ENCODE data around the gene ARHGAP28. TPM values are rescaled to one million over a fixed set of nuclear protein-coding genes. Genes with fewer than 3 reads are reported as not detected.

ARHGAP28 gene
- total RNA-seq, 4 donors from 2014 or later, result 1.1 to 26.3 (median 2.6) TPM

DNA sequence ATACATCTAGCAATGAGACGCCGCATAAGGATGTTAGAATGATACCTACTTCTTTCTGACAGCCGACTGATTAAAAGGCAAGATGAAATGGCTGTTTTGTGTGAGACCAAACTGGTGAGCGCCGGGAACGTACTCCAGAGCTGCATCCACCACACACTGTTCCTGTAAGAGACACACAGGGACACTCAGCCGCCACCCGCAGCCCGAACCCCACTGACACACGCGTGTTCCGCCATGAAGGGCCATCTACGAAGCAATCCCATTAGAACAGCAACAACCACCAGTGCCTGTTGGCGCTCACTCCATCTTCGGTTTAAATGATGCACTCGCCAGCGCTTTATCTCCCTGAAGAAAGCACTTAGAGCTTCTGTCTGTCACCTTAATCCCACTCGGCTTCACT lies 225.8 kb downstream of the ARHGAP28 start:
- no peak for DNase-seq
- intact Hi-C loops (cut with DNase I; ENCODE audit: low total_unique reads) (no loop called here), in situ Hi-C loops (cut with MboI; ENCODE audit: low pct_ligation_motif_present in 1 of 4, low pct_unique_long_range_greater_than_20kb in 1 of 4, low sequenced_read_pairs in 3 of 4) (no loop called here)
- no peaks in the 10 kb centered on the region for H3K36me3 ChIP-seq
- peaks cover 0 to 12% (median 7%) of the 10 kb centered on the region in 4 donors for H3K4me1 ChIP-seq
- no peak overlapping the region for H3K27ac ChIP-seq
- H3K4me3 ChIP-seq, result no peak overlapping the region
- TF ChIP-seq POLR2A (IDR thresholded peaks at IDR 0.05) (no peak), EP300 (IDR thresholded peaks at IDR 0.05; ENCODE audit: low read depth) (no peak), POLR2AphosphoS5 (IDR thresholded peaks at IDR 0.05) (no peak)
- TF ChIP-seq, protein P1, sequence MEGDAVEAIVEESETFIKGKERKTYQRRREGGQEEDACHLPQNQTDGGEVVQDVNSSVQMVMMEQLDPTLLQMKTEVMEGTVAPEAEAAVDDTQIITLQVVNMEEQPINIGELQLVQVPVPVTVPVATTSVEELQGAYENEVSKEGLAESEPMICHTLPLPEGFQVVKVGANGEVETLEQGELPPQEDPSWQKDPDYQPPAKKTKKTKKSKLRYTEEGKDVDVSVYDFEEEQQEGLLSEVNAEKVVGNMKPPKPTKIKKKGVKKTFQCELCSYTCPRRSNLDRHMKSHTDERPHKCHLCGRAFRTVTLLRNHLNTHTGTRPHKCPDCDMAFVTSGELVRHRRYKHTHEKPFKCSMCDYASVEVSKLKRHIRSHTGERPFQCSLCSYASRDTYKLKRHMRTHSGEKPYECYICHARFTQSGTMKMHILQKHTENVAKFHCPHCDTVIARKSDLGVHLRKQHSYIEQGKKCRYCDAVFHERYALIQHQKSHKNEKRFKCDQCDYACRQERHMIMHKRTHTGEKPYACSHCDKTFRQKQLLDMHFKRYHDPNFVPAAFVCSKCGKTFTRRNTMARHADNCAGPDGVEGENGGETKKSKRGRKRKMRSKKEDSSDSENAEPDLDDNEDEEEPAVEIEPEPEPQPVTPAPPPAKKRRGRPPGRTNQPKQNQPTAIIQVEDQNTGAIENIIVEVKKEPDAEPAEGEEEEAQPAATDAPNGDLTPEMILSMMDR (IDR thresholded peaks at IDR 0.05), result no peak
- 95 to 100% methylated on average over 2 to 18 of the region's 18 CpGs for WGBS, 2 donors (ENCODE audit: low coverage in 1 of 2)
- no peaks in the 10 kb centered on the region for H3K27me3 ChIP-seq
- no peaks in the 10 kb centered on the region for H3K9me3 ChIP-seq

DNA sequence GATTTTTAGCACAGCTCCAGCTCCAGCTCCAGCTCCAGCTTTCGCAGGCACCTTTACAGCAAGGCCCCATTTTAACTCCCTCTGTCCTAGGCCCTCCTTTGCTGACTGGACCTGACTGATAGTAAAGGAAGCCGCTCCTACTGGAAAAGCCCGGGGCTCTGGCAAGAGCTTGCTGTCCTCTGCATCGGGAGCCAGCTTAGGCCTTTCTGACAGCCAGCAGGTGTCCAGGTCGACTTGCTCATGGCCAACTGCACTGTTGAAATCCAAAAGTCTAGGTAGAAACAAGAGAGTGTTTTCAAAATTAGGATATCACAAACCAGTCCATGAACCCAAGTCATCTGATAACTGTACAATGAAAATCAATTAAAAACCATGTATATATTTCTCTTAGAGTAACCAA lies 227.0 kb downstream of the ARHGAP28 start:
- H3K9me3 ChIP-seq, result no peaks in the 10 kb centered on the region
- intact Hi-C loops (cut with DNase I; ENCODE audit: low total_unique reads) (no loop called here), in situ Hi-C loops (cut with MboI; ENCODE audit: low pct_ligation_motif_present in 1 of 4, low pct_unique_long_range_greater_than_20kb in 1 of 4, low sequenced_read_pairs in 3 of 4) (no loop called here)
- no peaks in the 10 kb centered on the region for H3K27me3 ChIP-seq
- TF ChIP-seq, protein P1 (IDR thresholded peaks at IDR 0.05), result no peak
- no peak for TF ChIP-seq POLR2AphosphoS5 (IDR thresholded peaks at IDR 0.05)
- TF ChIP-seq POLR2A (IDR thresholded peaks at IDR 0.05), result no peak
- no peak for TF ChIP-seq EP300 (IDR thresholded peaks at IDR 0.05; ENCODE audit: low read depth)
- WGBS, 2 donors (ENCODE audit: low coverage in 1 of 2), result 87% methylated on average over 5 of the region's 5 CpGs; no CpG with 5 or more reads in 1 of the 2 donors
- no peak overlapping the region for H3K4me3 ChIP-seq
- no peaks in the 10 kb centered on the region for H3K36me3 ChIP-seq
- DNase-seq, result no peak
- no peaks in the 10 kb centered on the region for H3K4me1 ChIP-seq
- no peak overlapping the region for H3K27ac ChIP-seq

DNA sequence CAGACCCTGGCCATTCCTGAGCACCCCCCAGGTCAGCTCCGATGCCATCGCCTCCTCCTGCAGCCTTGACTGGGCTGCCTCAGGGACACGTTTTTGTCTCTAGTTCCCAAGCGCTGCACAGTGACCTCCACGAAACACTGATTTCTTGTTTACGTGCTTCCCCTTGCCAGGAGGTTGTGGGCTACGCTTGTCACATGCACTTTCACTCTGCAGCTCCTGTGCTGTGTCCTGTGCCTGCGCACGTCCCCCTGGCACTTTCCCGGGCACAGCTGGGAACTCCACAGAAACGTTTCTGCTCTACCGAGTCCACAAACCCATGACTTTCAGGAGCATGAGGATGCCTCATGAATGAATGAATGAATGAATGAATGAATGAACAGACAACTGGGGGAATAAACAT lies 227.5 kb downstream of the ARHGAP28 start:
- TF ChIP-seq POLR2AphosphoS5 (IDR thresholded peaks at IDR 0.05) (no peak), EP300 (IDR thresholded peaks at IDR 0.05; ENCODE audit: low read depth) (no peak), POLR2A (IDR thresholded peaks at IDR 0.05) (no peak)
- TF ChIP-seq, protein P1 (IDR thresholded peaks at IDR 0.05), result no peak
- peaks cover 0 to 3% (median 0%) of the 10 kb centered on the region in 4 donors for H3K4me1 ChIP-seq
- in situ Hi-C loops (cut with MboI; ENCODE audit: low pct_ligation_motif_present in 1 of 4, low pct_unique_long_range_greater_than_20kb in 1 of 4, low sequenced_read_pairs in 3 of 4) (no loop called here), intact Hi-C loops (cut with DNase I; ENCODE audit: low total_unique reads) (no loop called here)
- no peak for DNase-seq
- H3K27ac ChIP-seq, result no peak overlapping the region
- no peaks in the 10 kb centered on the region for H3K27me3 ChIP-seq
- H3K36me3 ChIP-seq, result no peaks in the 10 kb centered on the region
- H3K4me3 ChIP-seq, result no peak overlapping the region
- H3K9me3 ChIP-seq, result no peaks in the 10 kb centered on the region
- WGBS, 2 donors (ENCODE audit: low coverage in 1 of 2), result 94 to 100% methylated on average over 3 to 12 of the region's 12 CpGs

DNA sequence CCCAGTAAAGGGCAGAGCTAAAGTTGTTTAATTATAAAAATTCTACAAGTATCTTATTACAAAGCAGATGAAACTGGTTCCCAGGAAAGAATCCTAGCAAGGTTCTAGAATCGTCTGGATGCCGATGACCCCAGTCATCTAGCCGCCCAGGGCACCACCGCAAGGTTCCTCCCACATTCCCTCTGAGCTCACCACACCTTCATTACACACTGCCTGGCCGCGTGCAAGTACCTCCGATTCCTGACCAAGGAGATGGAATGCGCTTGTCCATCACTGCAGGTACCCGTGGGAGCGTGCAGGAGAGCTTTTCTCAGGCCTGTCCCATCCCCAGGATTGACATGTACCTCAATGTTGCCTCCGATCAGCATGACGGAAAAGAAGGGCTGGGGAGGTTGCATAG lies 229.6 kb downstream of the ARHGAP28 start:
- H3K9me3 ChIP-seq, result no peaks in the 10 kb centered on the region
- no peaks in the 10 kb centered on the region for H3K27me3 ChIP-seq
- no peak overlapping the region for H3K27ac ChIP-seq
- H3K4me1 ChIP-seq, result peaks cover 0 to 16% (median 0%) of the 10 kb centered on the region in 4 donors
- H3K4me3 ChIP-seq, result no peak overlapping the region
- in situ Hi-C loops (cut with MboI; ENCODE audit: low pct_ligation_motif_present in 1 of 4, low pct_unique_long_range_greater_than_20kb in 1 of 4, low sequenced_read_pairs in 3 of 4) (no loop called here), intact Hi-C loops (cut with DNase I; ENCODE audit: low total_unique reads) (no loop called here)
- WGBS, 2 donors (ENCODE audit: low coverage in 1 of 2), result 80 to 94% methylated on average over 1 to 12 of the region's 12 CpGs
- DNase-seq, result no peak
- TF ChIP-seq, protein P1 (IDR thresholded peaks at IDR 0.05), result no peak
- TF ChIP-seq EP300 (IDR thresholded peaks at IDR 0.05; ENCODE audit: low read depth), result no peak
- TF ChIP-seq POLR2A (IDR thresholded peaks at IDR 0.05), result no peak
- no peak for TF ChIP-seq POLR2AphosphoS5 (IDR thresholded peaks at IDR 0.05)
- H3K36me3 ChIP-seq, result no peaks in the 10 kb centered on the region

All from transverse colon (tissue), 4 donors.